Lung microvascular endothelial cell (primary cell): Measurements from ENCODE around the gene ZFP36. TPM values are rescaled to one million over a fixed set of nuclear protein-coding genes. Genes with fewer than 3 reads are reported as not detected.

Experiments used
- DNase-seq, 2 donors: peaks; one replicate each; pipeline versions ENCODE4 v3.0.0 to v3.0.0-alpha.2; 2010; ENCODE audit warnings: low read depth in 2 of 2
- total RNA-seq: library from RNA; depleted of rRNA; stranded (reverse); fragments of >200 nt; gene quantifications from 2 replicates; pipeline ENCODE4 v1.2.1, GENCODE V29; 2014

The ZFP36 gene
- total RNA-seq, 1 donor from 2014 or later, result 4.0 TPM

- DNase-seq, result no peak
These were observed 23.4 kb upstream of the ZFP36 start for GRCh38 chr19:39382991-39383828.

GRCh38 chr19:39384839-39385568, 21.6 kb upstream of the ZFP36 start:
- DNase-seq, result no peak

DNA sequence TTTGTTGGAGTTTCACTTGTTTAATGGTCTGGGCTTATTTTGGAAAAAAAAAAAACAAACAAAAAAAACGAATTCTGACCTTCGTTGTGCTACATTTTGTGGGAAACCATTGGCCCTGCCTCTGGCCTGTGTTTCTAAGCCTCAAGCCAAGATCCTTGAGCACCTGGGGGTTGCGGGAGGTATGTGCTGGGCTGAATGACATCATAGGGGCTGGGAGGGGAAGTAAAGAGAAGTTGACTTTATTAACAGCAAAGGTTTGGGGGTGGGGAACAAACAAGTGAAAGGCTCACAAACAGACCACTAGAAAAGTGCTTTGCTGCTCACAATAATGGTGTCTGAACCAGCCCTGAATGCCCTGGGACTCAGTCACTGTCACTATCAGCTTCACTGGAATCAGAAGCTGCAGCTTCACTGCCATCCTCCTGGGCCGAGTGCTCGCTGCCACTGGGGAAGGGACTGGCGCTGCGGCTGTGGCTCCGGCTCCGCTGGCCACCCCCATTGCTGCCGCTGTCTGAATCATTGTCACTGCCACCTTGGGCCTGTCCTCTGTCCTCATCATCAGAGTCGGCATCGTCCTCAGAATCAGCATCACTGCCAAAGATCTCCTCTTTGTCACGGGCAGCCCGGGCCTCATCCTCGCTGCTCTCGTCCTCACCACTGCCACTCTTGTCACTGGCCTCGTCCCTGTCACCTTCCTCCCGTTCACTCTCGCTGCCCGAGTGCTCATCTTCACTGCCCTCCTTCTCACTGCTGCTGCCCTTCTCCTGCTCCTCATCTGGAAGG, 20.8 kb upstream of the ZFP36 start:
- DNase-seq, result no peak

DNA sequence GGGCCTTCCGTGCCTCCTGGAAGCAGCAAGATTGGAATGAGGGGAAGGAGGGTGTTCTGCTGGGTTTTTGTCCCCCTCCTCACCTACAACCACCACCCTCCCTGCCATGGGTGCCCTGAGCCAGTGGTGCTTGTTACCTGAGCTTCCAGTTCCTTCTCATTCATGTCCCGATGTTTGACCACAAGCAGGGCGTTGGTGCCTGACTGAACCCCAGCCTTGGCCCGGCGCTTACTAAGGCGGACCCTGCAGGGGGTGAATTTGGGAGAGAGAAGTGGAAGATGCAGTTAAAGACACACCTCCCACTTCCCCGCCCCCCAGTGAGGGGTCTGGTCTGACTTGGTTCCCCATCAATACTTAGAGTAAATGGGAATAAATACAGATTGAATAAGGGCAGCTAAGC, 20.1 kb upstream of the ZFP36 start:
- DNase-seq, result no peak

GRCh38 chr19:39388657-39389056, 18.0 kb upstream of the ZFP36 start:
- no peak for DNase-seq

DNA sequence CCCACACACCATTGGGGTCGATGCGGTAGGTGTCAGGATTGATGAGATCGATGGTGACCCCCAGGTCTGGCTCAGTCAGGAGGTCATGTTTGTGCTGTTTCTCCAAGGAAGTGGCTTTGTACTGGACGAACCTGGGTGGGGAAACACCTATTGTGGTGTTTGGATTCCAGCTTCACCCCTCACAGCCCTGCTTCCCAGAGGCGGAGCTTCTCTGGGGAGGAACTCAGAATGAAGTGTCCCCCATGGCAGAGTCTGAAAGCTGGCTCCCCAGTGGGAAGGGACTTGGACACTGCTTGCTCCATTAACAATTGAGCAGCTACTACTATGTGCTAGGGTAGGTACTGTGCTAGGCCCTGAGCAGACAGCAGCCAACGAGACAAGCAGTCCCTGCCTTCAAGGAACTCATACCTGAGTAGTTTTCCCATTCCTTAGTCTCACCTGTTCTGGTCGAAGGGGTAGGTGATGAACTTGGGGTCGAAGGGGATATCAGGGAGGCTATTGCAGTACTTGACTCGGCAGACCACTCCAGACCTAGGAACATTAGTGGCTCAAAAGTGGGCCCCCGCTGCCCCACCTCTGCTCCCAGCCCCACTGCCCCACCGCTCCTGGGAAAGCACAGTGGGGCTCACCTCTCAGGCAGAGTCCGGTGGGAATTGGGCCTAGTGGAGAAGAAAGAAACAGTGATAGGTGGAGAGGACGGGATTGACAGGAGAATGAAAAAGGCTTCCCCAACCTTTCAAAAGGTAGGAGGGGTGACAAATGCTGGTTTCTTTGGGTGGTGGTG, 16.8 kb upstream of the ZFP36 start:
- no peak for DNase-seq

- no peak for DNase-seq
These were observed 16.2 kb upstream of the ZFP36 start for GRCh38 chr19:39390451-39390750.

- peak; percentile 99 to 100 for DNase-seq
These were observed 15.8 kb upstream of the ZFP36 start, which contains the start of the genes MED29 and PAF1 for GRCh38 chr19:39390751-39391437. TSS of gene MED29 (plus strand) at chr19:39391378. CDS start at chr19:39391423, 45 bp downstream. TSS of gene PAF1 (minus strand) at chr19:39391106. CDS start at chr19:39390864, 242 bp downstream.

DNA sequence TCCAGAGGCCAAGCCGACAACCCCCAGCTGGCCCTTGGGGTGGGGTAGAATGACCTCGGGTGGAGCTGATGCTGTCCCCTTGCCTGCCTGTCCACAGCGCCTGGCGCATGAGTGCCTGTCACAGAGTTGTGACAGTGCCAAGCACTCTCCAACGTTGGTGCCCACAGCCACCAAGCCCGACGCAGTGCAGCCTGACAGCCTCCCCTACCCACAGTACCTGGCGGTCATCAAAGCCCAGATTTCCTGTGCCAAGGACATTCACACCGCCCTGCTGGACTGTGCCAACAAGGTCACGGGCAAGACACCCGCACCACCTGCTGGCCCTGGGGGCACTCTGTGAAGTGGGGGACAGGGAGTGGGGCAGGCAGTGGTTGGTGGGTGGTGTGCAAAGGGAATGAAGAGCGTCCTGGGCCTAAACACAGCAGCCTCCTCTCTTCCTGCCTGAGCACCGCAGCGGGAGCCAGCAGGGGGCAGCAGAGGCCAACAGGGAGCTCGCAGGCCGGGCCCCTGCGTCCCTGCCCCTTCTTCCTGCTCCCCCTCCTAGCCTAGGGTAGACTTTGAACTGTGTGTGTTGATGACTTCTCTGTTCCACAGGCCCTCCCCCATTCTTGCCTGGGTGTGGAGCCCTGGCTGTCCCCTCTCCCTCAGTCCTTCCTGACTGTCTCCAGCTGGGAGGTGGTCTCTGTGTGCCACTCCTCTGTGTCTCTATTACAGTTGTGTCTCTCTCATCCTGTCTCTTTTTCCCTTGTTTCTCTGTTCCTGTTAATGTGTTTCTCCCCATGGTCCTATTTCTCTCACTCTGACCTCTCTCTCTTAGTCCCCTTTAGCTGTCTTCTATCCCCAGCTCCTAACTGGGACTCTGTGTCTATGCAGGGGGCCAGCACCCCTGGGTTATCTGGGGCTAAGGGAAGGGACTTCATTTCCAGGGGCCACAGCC, 9.0 kb upstream of the ZFP36 start:
- peak; percentile 87 to 91 for DNase-seq

DNA sequence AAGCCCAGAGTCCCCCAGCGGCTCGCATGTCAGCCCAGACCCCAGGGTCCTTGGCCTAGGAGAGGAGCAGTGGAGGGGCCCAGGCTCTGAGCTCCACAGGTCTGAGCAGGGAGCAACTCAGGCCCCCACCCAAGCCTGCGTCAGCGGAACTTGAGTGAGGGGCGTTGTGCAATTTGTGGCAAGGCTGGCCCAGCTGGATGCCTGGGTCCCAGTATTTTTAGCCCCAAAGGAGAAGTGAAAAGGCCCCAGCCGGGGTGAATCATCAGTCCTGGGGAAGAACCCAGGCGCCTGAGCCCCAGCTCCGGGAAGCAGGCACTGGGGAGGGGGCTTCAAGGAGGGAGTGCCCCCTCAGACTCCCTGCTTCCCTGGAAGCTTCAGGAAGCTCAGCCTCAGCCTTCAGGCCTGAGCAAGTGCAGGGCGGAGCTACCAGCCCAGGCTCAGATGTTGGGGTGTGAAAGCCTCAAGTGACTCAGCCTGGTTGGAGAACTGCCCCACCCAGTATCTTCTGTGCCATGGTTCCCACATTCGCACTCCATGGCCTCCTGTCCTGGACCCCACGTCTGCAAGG, 8.3 kb upstream of the ZFP36 start:
- DNase-seq, result peak in 1 of 2 donors; percentile 77

GRCh38 chr19:39399668-39400050, 7.0 kb upstream of the ZFP36 start:
- DNase-seq, result no peak

DNA sequence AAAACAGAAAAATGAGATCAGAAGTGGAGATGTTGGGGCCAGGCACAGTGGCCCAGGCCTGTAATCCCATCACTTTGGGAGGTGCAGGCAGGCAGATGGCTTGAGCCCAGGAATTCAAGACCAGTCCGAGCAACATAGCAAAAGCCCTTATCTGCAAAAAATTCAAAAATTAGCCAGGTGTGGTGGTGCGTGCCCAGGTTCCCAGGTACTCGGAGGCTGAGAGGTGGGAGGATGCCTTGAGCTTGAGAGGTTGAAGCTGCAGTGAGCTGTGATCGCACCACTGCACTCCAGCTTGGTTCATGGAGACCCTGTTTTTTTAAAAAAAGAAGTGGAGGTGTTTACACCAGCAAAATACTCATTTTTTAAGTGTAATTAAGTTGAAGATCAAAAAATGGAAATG, 6.6 kb upstream of the ZFP36 start:
- DNase-seq, result no peak

DNA sequence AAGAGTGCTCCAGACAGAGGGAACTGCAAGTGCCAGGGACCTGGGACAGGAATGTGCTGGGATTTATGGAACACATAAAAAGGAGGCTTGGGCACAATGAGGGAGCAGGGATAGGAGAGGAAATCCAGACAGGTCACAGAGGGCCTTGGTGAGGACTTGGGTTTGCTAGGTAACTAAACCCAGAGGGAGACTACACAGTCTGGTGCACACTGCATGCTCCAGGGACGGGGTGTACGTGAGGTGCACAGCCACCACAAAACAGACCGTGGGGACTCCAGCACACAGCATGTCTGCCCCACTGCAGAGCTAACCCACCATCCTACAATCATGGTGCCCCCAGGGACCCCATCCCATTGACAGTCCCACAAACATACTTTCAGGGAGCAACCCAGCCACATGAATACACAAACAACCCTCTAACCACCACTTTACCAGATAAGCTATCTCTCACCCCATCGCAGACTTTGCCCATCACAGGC, 5.5 kb upstream of the ZFP36 start:
- DNase-seq, result no peak

- DNase-seq, result peak in 1 of 2 donors; percentile 20
These were observed 4.9 kb upstream of the ZFP36 start for GRCh38 chr19:39401549-39402345.

- DNase-seq, result peak; percentile 94 to 98
These were observed 4.0 kb upstream of the ZFP36 start for GRCh38 chr19:39402346-39403300.

DNA sequence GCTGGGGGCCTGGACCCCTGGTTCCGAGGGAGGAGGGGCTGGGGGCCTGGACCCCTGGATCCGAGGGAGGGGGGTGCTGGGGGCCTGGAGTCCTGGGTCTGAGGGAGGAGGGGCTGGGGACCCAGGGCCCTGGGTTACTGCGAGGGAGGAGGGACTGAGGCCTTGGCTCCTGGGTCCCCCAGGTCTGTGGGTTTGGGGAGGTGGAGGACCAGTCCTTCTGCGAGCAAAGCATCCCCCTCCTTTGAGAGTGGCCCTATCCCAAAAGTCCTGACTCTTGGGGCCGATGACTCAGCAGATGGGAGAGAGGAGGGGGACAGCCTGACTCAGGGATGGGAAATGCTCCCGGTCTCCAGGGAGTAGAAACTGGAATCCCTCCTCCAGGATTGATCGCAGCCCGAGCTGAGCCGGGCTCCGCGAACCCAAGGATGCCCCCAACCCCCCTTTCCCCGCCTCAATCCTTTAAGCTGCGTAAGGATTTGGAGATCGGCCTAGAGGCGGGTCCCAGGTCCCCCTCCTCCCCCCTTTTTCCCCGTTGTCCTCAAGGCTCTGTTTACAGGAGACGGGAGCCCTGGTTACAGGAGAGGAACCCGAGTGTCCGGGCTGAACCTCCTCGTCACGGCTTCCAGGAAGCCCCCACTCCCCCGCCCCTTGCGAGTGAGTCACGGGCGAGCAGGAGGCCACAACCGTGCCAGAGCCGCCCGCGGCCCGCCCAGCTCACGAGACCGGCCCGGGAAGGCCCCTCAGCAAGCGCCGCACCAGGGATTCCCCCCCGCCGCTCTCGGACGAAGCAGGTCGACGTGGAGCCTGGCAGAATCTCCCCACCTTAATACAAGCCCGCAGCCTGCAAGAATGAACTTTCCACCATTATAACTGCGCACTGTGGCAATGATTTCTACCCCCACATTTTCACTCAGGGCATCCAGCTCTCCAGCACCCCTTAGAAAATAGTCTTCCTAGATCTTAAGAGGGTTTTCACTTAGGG, 3.0 kb upstream of the ZFP36 start:
- DNase-seq, result peak; percentile 99
